HG03432 (cell line): ENCODE results near the gene LRRTM1.

Experiments
- ATAC-seq: cut with Tn5 transposase; IDR thresholded peaks from one replicate; pipeline ENCODE4 v1.9.1; 2021; ENCODE audit warnings: mild to moderate bottlenecking, moderate library complexity; ENCODE audit not compliant: unreplicated experiment

The LRRTM1 gene

DNA sequence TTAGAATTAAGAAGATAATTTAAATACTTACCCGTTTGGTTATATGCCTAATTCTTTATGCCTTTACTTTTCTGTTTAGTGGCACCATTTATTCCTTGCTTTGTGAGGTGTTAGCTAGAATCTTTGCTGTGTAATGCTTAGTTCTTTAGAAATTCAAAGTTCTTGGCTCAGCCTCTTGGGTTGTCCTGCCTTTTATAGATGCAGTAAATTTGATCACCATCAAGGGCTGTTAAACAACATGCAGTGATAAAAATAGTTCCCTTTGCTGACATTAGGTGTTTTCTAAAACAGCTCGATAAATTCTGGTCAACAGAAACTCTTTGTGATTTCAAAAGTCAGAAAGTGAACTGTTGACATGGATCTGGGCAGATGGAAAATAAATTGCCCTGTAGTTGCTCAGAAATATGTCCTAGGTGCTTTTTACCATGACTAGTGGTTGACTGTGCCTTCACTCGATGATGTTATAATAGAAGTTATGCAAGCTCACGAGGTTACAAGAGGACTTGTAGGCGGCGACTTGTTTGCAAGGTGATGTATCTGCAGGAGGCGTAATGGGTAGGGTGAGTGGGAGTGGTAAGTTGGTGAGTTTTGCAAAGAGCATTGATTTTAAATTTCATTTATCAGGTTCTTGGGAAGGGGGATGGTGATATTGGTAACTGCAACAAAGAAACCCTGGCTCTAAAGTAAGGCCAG lies 52.1 kb downstream of the LRRTM1 start:
- ATAC-seq: no peak
